ENCODE measurements around the gene S100A4. TPM values are rescaled to one million over a fixed set of nuclear protein-coding genes. Genes with fewer than 3 reads are reported as not detected.

Gene S100A4
- total RNA-seq, 1 experiment from 2014 or later = 22.7 TPM

DNA sequence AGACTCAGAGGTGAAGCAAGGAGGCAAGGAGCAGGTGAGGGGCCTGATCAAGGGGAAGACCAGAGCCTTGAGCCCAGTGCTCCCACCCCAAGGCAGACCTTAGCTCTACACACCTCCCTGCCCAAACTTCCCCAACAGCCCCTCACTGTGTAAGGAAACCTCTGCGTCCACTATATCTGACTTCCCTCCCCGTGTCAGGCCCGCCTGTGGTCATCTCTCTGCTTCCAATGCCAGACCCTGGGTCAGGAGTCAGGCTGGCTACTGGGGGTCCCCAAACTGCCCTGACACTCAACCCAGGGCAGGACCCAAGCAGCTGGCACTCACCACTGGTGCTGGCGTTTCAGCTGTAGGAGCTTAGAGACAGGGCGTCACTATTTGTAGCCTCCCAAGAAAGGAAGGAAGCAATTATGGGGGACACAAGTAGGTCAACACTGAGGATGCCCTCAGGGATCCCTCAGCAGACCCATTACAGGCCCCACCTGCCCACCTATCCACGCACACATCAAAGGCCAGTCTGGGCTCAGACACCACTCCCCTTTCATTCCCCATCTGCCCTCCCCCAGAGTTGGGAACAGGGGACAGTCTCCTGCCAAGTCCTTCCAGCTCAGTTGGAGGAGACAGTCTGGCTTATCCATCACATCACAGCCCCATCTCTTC is 4.3 kb upstream of the S100A4 start:
- ChIA-PET POLR2A (interaction anchor here (0.5 kb wide), 1 partner anchor 57 kb away, joined by 7 read pairs; no protein-coding TSS in a partner anchor), CTCF (interaction anchor here (0.7 to 5.7 kb wide), 7 partner anchors 10 to 78 kb away, joined by 3 to 52 read pairs (median 5); partner anchors contain the start of genes S100A13, S100A16 and S100A5)
- Mint-ChIP-seq H3K4me3 (no peak overlapping the region), H3K27ac (no peak overlapping the region), H3K9me3 (no peaks in the 10 kb centered on the region), H3K36me3 (no peaks in the 10 kb centered on the region), H3K27me3 (ENCODE audit: low read depth) (no peaks in the 10 kb centered on the region; the same call in 1 of the 2 replicates), H3K4me1 (peaks cover 59% of the 10 kb centered on the region)
- ATAC-seq (no peak), DNase-seq (ENCODE audit: low spot score) (no peak)
- TF ChIP-seq MXD4 (CRISPR knock-in tag; IDR thresholded peaks at IDR 0.05; ENCODE audit: borderline replicate concordance) = no peak
- TF ChIP-seq, protein P1, sequence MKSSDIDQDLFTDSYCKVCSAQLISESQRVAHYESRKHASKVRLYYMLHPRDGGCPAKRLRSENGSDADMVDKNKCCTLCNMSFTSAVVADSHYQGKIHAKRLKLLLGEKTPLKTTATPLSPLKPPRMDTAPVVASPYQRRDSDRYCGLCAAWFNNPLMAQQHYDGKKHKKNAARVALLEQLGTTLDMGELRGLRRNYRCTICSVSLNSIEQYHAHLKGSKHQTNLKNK (CRISPR knock-in tag; IDR thresholded peaks at IDR 0.05) = no peak
- TF ChIP-seq ZNF396 (CRISPR knock-in tag; IDR thresholded peaks at IDR 0.05; ENCODE audit: borderline replicate concordance) = no peak
- no peak for TF ChIP-seq SMAD3 (CRISPR knock-in tag; IDR thresholded peaks at IDR 0.05; ENCODE audit: borderline replicate concordance)
- no peak for TF ChIP-seq ZBTB21 (CRISPR knock-in tag; IDR thresholded peaks at IDR 0.05; ENCODE audit: borderline replicate concordance)
- TF ChIP-seq, protein P2, sequence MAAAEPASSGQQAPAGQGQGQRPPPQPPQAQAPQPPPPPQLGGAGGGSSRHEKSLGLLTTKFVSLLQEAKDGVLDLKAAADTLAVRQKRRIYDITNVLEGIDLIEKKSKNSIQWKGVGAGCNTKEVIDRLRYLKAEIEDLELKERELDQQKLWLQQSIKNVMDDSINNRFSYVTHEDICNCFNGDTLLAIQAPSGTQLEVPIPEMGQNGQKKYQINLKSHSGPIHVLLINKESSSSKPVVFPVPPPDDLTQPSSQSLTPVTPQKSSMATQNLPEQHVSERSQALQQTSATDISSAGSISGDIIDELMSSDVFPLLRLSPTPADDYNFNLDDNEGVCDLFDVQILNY (CRISPR knock-in tag; IDR thresholded peaks at IDR 0.05) = no peak
- TF ChIP-seq, protein P3, sequence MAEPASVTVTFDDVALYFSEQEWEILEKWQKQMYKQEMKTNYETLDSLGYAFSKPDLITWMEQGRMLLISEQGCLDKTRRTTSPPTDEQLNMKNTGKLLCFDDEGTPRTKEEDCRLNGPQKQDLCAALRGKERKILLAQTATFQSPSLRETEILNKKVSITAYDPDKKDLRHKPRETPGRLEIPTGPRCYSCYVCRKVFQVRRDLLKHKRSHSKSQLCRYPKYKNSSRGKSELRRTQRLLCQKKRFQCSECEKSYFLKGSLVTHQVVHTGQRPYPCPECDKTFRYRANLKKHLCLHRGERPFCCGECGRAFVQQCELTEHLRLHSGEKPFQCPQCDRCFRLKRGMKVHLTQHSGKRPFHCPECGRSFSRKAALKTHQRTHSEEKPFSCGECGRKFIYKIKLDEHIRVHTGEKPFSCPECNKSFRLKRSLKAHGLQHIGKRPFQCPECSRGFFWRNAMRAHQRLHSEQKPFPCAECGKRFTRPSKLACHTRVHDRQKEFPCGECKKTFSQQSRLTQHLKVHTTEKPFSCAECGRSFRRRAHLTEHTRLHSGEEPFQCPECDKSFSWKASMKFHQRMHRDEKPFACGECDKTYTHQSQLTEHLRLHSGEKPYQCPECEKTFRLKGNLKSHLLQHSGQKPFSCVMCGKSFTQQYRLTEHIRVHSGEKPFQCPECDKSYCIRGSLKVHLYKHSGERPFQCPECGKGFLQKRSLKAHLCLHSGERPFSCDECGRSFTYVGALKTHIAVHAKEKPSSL (CRISPR knock-in tag; conservative IDR thresholded peaks at IDR 0.05) = no peak
- TF ChIP-seq NFE2L1 (CRISPR knock-in tag; IDR thresholded peaks at IDR 0.05) = no peak
- no peak for TF ChIP-seq ZNF138 (CRISPR knock-in tag; conservative IDR thresholded peaks at IDR 0.05)
- TF ChIP-seq, protein P4, sequence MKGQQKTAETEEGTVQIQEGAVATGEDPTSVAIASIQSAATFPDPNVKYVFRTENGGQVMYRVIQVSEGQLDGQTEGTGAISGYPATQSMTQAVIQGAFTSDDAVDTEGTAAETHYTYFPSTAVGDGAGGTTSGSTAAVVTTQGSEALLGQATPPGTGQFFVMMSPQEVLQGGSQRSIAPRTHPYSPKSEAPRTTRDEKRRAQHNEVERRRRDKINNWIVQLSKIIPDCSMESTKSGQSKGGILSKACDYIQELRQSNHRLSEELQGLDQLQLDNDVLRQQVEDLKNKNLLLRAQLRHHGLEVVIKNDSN (CRISPR knock-in tag; IDR thresholded peaks at IDR 0.05) = no peak
- TF ChIP-seq JUN (CRISPR knock-in tag; IDR thresholded peaks at IDR 0.05) = no peak
- no peak for TF ChIP-seq ZNF121 (CRISPR knock-in tag; IDR thresholded peaks at IDR 0.05)
- TF ChIP-seq KAT7 (CRISPR knock-in tag; IDR thresholded peaks at IDR 0.05; ENCODE audit: borderline replicate concordance) = no peak
- TF ChIP-seq, protein P5, sequence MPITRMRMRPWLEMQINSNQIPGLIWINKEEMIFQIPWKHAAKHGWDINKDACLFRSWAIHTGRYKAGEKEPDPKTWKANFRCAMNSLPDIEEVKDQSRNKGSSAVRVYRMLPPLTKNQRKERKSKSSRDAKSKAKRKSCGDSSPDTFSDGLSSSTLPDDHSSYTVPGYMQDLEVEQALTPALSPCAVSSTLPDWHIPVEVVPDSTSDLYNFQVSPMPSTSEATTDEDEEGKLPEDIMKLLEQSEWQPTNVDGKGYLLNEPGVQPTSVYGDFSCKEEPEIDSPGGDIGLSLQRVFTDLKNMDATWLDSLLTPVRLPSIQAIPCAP (CRISPR knock-in tag; IDR thresholded peaks at IDR 0.05) = no peak
- no peak for TF ChIP-seq JAZF1 (CRISPR knock-in tag; IDR thresholded peaks at IDR 0.05)
- TF ChIP-seq, protein P6, sequence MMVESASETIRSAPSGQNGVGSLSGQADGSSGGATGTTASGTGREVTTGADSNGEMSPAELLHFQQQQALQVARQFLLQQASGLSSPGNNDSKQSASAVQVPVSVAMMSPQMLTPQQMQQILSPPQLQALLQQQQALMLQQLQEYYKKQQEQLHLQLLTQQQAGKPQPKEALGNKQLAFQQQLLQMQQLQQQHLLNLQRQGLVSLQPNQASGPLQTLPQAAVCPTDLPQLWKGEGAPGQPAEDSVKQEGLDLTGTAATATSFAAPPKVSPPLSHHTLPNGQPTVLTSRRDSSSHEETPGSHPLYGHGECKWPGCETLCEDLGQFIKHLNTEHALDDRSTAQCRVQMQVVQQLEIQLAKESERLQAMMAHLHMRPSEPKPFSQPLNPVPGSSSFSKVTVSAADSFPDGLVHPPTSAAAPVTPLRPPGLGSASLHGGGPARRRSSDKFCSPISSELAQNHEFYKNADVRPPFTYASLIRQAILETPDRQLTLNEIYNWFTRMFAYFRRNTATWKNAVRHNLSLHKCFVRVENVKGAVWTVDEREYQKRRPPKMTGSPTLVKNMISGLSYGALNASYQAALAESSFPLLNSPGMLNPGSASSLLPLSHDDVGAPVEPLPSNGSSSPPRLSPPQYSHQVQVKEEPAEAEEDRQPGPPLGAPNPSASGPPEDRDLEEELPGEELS (CRISPR knock-in tag; IDR thresholded peaks at IDR 0.05) = no peak
- TF ChIP-seq ZNF317 (CRISPR knock-in tag; IDR thresholded peaks at IDR 0.05; ENCODE audit: borderline replicate concordance, low read depth) = no peak
- TF ChIP-seq, protein P7, sequence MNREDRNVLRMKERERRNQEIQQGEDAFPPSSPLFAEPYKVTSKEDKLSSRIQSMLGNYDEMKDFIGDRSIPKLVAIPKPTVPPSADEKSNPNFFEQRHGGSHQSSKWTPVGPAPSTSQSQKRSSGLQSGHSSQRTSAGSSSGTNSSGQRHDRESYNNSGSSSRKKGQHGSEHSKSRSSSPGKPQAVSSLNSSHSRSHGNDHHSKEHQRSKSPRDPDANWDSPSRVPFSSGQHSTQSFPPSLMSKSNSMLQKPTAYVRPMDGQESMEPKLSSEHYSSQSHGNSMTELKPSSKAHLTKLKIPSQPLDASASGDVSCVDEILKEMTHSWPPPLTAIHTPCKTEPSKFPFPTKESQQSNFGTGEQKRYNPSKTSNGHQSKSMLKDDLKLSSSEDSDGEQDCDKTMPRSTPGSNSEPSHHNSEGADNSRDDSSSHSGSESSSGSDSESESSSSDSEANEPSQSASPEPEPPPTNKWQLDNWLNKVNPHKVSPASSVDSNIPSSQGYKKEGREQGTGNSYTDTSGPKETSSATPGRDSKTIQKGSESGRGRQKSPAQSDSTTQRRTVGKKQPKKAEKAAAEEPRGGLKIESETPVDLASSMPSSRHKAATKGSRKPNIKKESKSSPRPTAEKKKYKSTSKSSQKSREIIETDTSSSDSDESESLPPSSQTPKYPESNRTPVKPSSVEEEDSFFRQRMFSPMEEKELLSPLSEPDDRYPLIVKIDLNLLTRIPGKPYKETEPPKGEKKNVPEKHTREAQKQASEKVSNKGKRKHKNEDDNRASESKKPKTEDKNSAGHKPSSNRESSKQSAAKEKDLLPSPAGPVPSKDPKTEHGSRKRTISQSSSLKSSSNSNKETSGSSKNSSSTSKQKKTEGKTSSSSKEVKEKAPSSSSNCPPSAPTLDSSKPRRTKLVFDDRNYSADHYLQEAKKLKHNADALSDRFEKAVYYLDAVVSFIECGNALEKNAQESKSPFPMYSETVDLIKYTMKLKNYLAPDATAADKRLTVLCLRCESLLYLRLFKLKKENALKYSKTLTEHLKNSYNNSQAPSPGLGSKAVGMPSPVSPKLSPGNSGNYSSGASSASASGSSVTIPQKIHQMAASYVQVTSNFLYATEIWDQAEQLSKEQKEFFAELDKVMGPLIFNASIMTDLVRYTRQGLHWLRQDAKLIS (CRISPR knock-in tag; IDR thresholded peaks at IDR 0.05; ENCODE audit: borderline replicate concordance) = no peak
- no peak for TF ChIP-seq TEAD4 (CRISPR knock-in tag; IDR thresholded peaks at IDR 0.05)
- no peak for TF ChIP-seq FOXJ3 (CRISPR knock-in tag; IDR thresholded peaks at IDR 0.05; ENCODE audit: borderline replicate concordance)

Measured in WTC11 (cell line).